ENCODE data around the gene PKIG. TPM values are rescaled to one million over a fixed set of nuclear protein-coding genes. Genes with fewer than 3 reads are reported as not detected.
A peak's percentile ranks its signal among the peaks of the same experiment; 100 is the strongest.

The PKIG gene
- total RNA-seq, 1 experiment from 2014 or later: 64.9 TPM

GRCh38 chr20:44641325-44641724 lies 58.9 kb downstream of the PKIG start:
- H3K4me3 ChIP-seq (ENCODE audit: low read depth, low read length, poor library complexity, severe bottlenecking): no peak overlapping the region
- H3K4me1 ChIP-seq (ENCODE audit: insufficient read depth, low read length, poor library complexity, severe bottlenecking): peaks cover 38% of the 10 kb centered on the region
- intact Hi-C loops (cut with micrococcal nuclease; ENCODE audit: unreplicated experiment): no loop called here
- POLR2A ChIA-PET (ENCODE audit: low non-redundant PET): no interaction called here
- no peaks in the 10 kb centered on the region for H3K9me3 ChIP-seq (ENCODE audit: low read depth, low read length, poor library complexity, severe bottlenecking)
- no TSS peak for BruUV-seq (replicated peaks)
- TF ChIP-seq EZH2 (IDR thresholded peaks at IDR 0.05; ENCODE audit: borderline replicate concordance, low read depth, low read length, poor library complexity, severe bottlenecking) (no peak), CTCF (conservative IDR thresholded peaks at IDR 0.05; ENCODE audit: low read depth, low read length) (no peak)
- peaks cover 5% of the 10 kb centered on the region for H3K36me3 ChIP-seq (ENCODE audit: insufficient read depth, low read length, poor library complexity, severe bottlenecking)
- no peaks in the 10 kb centered on the region for H3K27me3 ChIP-seq (replicated peaks; ENCODE audit: insufficient read depth, low read depth, low read length, poor library complexity)
- H3K27ac ChIP-seq (ENCODE audit: low read depth, low read length, poor library complexity, severe bottlenecking): no peak overlapping the region
- CTCF ChIA-PET: no interaction called here
- DNase-seq (ENCODE audit: low spot score): no peak

DNA sequence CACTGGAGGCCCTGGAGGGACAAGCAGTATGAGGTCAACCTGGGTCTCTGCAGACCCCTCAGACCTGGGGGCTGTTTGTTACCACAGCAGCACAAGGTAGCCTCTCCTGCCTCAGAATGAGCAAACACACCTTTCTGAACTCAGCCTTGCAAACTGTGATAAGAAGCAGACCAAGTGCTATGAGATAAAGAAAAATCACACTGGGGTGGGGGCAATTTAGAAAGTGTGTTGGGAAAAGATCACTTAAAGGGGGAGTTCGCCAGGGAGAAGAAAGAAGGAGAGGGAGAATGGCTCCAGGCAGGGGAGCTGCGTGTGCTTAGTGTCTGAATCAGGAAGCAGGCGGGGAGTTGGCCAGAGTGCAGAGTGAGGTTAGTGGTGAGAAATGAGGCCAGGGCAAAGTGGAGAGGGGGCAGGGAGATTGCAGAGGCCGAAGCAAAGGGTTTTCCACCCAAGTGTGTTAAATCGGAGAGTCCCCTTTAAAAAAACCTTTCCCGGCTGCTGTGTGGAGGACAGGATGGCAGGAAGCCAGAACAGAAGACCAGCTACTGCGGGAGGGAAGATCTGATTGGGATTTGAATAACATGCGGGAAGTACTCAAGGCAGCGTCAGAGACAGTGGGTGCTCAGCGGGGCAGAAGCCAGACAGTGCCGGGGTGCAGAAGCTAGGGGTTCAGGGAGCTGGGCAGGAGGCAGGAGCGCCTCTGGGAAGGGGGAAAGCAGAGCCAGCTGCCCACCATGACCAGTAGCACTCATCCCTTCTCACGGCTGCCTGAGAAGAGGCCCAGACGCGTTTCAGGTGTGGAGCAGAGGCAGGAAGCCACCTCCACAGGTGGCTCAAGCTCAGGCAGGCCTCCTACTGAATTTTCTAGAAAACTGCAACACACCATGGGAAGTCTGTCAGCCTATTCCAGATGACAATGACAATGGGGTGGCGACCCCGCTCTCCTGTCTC lies 60.1 kb downstream of the PKIG start:
- peak overlapping the region; percentile 81 for H3K27ac ChIP-seq (ENCODE audit: low read depth, low read length, poor library complexity, severe bottlenecking)
- ChIA-PET CTCF (no interaction called here), POLR2A (ENCODE audit: low non-redundant PET) (no interaction called here)
- peaks cover 44% of the 10 kb centered on the region for H3K4me1 ChIP-seq (ENCODE audit: insufficient read depth, low read length, poor library complexity, severe bottlenecking)
- intact Hi-C loops (cut with micrococcal nuclease; ENCODE audit: unreplicated experiment): no loop called here
- H3K4me3 ChIP-seq (ENCODE audit: low read depth, low read length, poor library complexity, severe bottlenecking): peak overlapping the region; percentile 21
- no peaks in the 10 kb centered on the region for H3K27me3 ChIP-seq (replicated peaks; ENCODE audit: insufficient read depth, low read depth, low read length, poor library complexity)
- peak; percentile 86 for DNase-seq (ENCODE audit: low spot score)
- H3K36me3 ChIP-seq (ENCODE audit: insufficient read depth, low read length, poor library complexity, severe bottlenecking): peaks cover 5% of the 10 kb centered on the region
- no peaks in the 10 kb centered on the region for H3K9me3 ChIP-seq (ENCODE audit: low read depth, low read length, poor library complexity, severe bottlenecking)
- no TSS peak for BruUV-seq (replicated peaks)
- TF ChIP-seq CTCF (conservative IDR thresholded peaks at IDR 0.05; ENCODE audit: low read depth, low read length) (0 out of 2 replicates have a peak, but pooled peaks have one; percentile 8), EZH2 (IDR thresholded peaks at IDR 0.05; ENCODE audit: borderline replicate concordance, low read depth, low read length, poor library complexity, severe bottlenecking) (no peak)

- intact Hi-C loops (cut with micrococcal nuclease; ENCODE audit: unreplicated experiment): no loop called here
- Histone ChIP-seq H3K27ac (ENCODE audit: low read depth, low read length, poor library complexity, severe bottlenecking) (peak overlapping the region; percentile 81), H3K36me3 (ENCODE audit: insufficient read depth, low read length, poor library complexity, severe bottlenecking) (peaks cover 5% of the 10 kb centered on the region), H3K27me3 (replicated peaks; ENCODE audit: insufficient read depth, low read depth, low read length, poor library complexity) (no peaks in the 10 kb centered on the region), H3K4me3 (ENCODE audit: low read depth, low read length, poor library complexity, severe bottlenecking) (no peak overlapping the region), H3K9me3 (ENCODE audit: low read depth, low read length, poor library complexity, severe bottlenecking) (no peaks in the 10 kb centered on the region), H3K4me1 (ENCODE audit: insufficient read depth, low read length, poor library complexity, severe bottlenecking) (peaks cover 44% of the 10 kb centered on the region)
- POLR2A ChIA-PET (ENCODE audit: low non-redundant PET): no interaction called here
- no peak for DNase-seq (ENCODE audit: low spot score)
- CTCF ChIA-PET: no interaction called here
- no TSS peak for BruUV-seq (replicated peaks)
- TF ChIP-seq CTCF (conservative IDR thresholded peaks at IDR 0.05; ENCODE audit: low read depth, low read length): 0 out of 2 replicates have a peak, but pooled peaks have one; percentile 0
- no peak for TF ChIP-seq EZH2 (IDR thresholded peaks at IDR 0.05; ENCODE audit: borderline replicate concordance, low read depth, low read length, poor library complexity, severe bottlenecking)
Measured at GRCh38 chr20:44643154-44643519, 60.8 kb downstream of the PKIG start.

Measured in A673 (cell line).